Keratinocyte (primary cell): ENCODE measurements around the gene SLC38A8. TPM values are rescaled to one million over a fixed set of nuclear protein-coding genes. Genes with fewer than 3 reads are reported as not detected.

Source experiments
- DNase-seq: peaks from one replicate; pipeline ENCODE4 v3.0.0-alpha.2; 2011; ENCODE audit warnings: low read depth, missing footprints, low spot score
- FAIRE-seq: peaks from 2 replicates; lab custom pipeline; 2011; peaks lifted over from hg19 to GRCh38; lab: Jason Lieb, UNC
- H2AFZ ChIP-seq: 2 replicates; pipeline ENCODE4 v1.6.0; 2012; ENCODE audit warnings: low read length, control low read depth, inconsistent platforms; ENCODE audit not compliant: control insufficient read depth
- H3K27ac ChIP-seq: 2 replicates; pipeline ENCODE4 v1.5.1; 2011; ENCODE audit warnings: low read length; ENCODE audit not compliant: control insufficient read depth, insufficient read depth
- H3K27me3 ChIP-seq: 3 replicates; pipeline ENCODE4 v1.6.0; 2011; ENCODE audit warnings: low read length; ENCODE audit not compliant: control insufficient read depth, insufficient read depth; ENCODE audit errors: extremely low read depth
- H3K36me3 ChIP-seq, 2 experiments: 2 replicates in 1 of 2; 3 replicates in 1 of 2; pipeline ENCODE4 v1.5.1; 2011; ENCODE audit warnings: low read length in 2 of 2, mild to moderate bottlenecking in 1 of 2; ENCODE audit not compliant: control insufficient read depth in 2 of 2, insufficient read depth in 2 of 2; ENCODE audit errors: extremely low read depth in 1 of 2
- H3K4me1 ChIP-seq: 3 replicates; pipeline ENCODE4 v1.5.1; 2011; ENCODE audit warnings: low read length; ENCODE audit not compliant: control insufficient read depth, insufficient read depth; ENCODE audit errors: extremely low read depth
- H3K4me2 ChIP-seq: 3 replicates; pipeline ENCODE4 v1.6.0; 2011; ENCODE audit warnings: low read depth, low read length; ENCODE audit not compliant: control insufficient read depth, insufficient read depth; ENCODE audit errors: extremely low read depth
- H3K4me3 ChIP-seq, 3 experiments: fragments of 200-600 bp in 1 of 3; sonication (generic) in 1 of 3; 2 replicates in 2 of 3; 3 replicates in 1 of 3; pipeline ENCODE4 v1.5.1; 2011 to 2016; ENCODE audit warnings: low read length in 3 of 3, mild to moderate bottlenecking in 3 of 3, control low read depth in 2 of 3, inconsistent platforms in 1 of 3, low read depth in 1 of 3, mixed read lengths in 1 of 3, mixed run types in 1 of 3, moderate library complexity in 1 of 3; ENCODE audit not compliant: control insufficient read depth in 2 of 3, insufficient read depth in 2 of 3; ENCODE audit errors: extremely low read depth in 1 of 3
- H3K79me2 ChIP-seq: 2 replicates; pipeline ENCODE4 v1.6.0; 2012; ENCODE audit warnings: low read length; ENCODE audit not compliant: control insufficient read depth, insufficient read depth
- H3K9ac ChIP-seq: 3 replicates; pipeline ENCODE4 v1.6.0; 2011; ENCODE audit warnings: low read length; ENCODE audit not compliant: control insufficient read depth, insufficient read depth; ENCODE audit errors: extremely low read depth
- H3K9me1 ChIP-seq: 3 replicates; pipeline ENCODE4 v1.6.0; 2011; ENCODE audit warnings: low read length; ENCODE audit not compliant: control insufficient read depth, insufficient read depth; ENCODE audit errors: extremely low read depth
- H3K9me3 ChIP-seq: 2 replicates; pipeline ENCODE4 v1.5.1; 2012; ENCODE audit warnings: low read depth, low read length; ENCODE audit not compliant: control insufficient read depth
- H4K20me1 ChIP-seq: 3 replicates; pipeline ENCODE4 v1.6.0; 2011; ENCODE audit warnings: low read length; ENCODE audit not compliant: control insufficient read depth, insufficient read depth; ENCODE audit errors: extremely low read depth
- CTCF ChIP-seq, 3 experiments: IDR thresholded peaks in 1 of 3; conservative IDR thresholded peaks in 1 of 3; optimal IDR thresholded peaks in 1 of 3; 2 replicates in 2 of 3; 3 replicates in 1 of 3; pipeline versions ENCODE3 to v1.5.1; 2011; ENCODE audit warnings: low read length in 3 of 3, mild to moderate bottlenecking in 3 of 3, moderate library complexity in 2 of 3, control low read depth in 1 of 3, inconsistent platforms in 1 of 3; ENCODE audit not compliant: insufficient read depth in 2 of 3; ENCODE audit errors: extremely low read depth in 1 of 3
- EZH2 ChIP-seq: IDR thresholded peaks from one replicate; pipeline ENCODE4 v1.6.1; 2012; ENCODE audit warnings: inconsistent platforms, mild to moderate bottlenecking, low read length, moderate library complexity
- dilution Hi-C: fragments of 300-500 bp; cut with MboI; formaldehyde crosslinking; loops from one replicate; pipeline ENCODE4 v1.7.0; 2020; ENCODE audit warnings: low sequenced_read_pairs; ENCODE audit not compliant: extremely low pct_ligation_motif_present
- polyA plus RNA-seq, 5 experiments: library from polyadenylated mRNA; depleted of rRNA in 3 of 5; stranded (reverse) in 3 of 5; stranded (forward) in 1 of 5; unstranded in 1 of 5; fragments of >200 nt; gene quantifications; 1 replicate in 1 of 5; 2 replicates in 3 of 5; 3 replicates in 1 of 5; pipeline versions ENCODE4 v1.2.1 to v1.2.3, GENCODE V29; 2011 to 2012; ENCODE audit warnings: missing spikeins in 2 of 5, low read depth in 1 of 5, low replicate concordance in 1 of 5

The SLC38A8 gene
- polyA plus RNA-seq, 1 donor (not counting 4 experiments of a cell fraction or from before 2014, with no cell fraction given): not detected

GRCh38 chr16:84087466-84088151 is 45.0 kb upstream of the SLC38A8 start:
- no peaks in the 10 kb centered on the region for H3K9me3 ChIP-seq
- TF ChIP-seq EZH2 (no peak), CTCF (optimal IDR thresholded peaks at IDR 0.05 in 1 of 3, IDR thresholded peaks at IDR 0.05 in 1 of 3, conservative IDR thresholded peaks at IDR 0.05 in 1 of 3; ENCODE audit: extremely low read depth in 1 of 3, insufficient read depth in 2 of 3, low read length in 3 of 3) (no peak)
- H3K36me3 ChIP-seq: peaks cover 22 to 41% of the 10 kb centered on the region in 2 experiments
- H2AFZ ChIP-seq: no peak overlapping the region
- H3K4me1 ChIP-seq: no peaks in the 10 kb centered on the region
- DNase-seq: no peak
- no peak overlapping the region for H3K4me2 ChIP-seq
- H3K9me1 ChIP-seq: no peaks in the 10 kb centered on the region
- FAIRE-seq: no peak
- H3K27me3 ChIP-seq: no peaks in the 10 kb centered on the region
- H4K20me1 ChIP-seq: no peaks in the 10 kb centered on the region
- dilution Hi-C loops: no loop called here
- no peak overlapping the region for H3K9ac ChIP-seq
- H3K27ac ChIP-seq: no peak overlapping the region
- H3K4me3 ChIP-seq: no peak overlapping the region
- H3K79me2 ChIP-seq: no peaks in the 10 kb centered on the region

GRCh38 chr16:84087001-84087400 is 44.4 kb upstream of the SLC38A8 start:
- no peaks in the 10 kb centered on the region for H3K9me3 ChIP-seq
- H2AFZ ChIP-seq: no peak overlapping the region
- DNase-seq (no peak), FAIRE-seq (no peak)
- no peaks in the 10 kb centered on the region for H3K79me2 ChIP-seq
- no peak overlapping the region for H3K4me3 ChIP-seq
- H3K9ac ChIP-seq: no peak overlapping the region
- H3K27ac ChIP-seq: no peak overlapping the region
- H3K9me1 ChIP-seq: no peaks in the 10 kb centered on the region
- H4K20me1 ChIP-seq: no peaks in the 10 kb centered on the region
- H3K27me3 ChIP-seq: no peaks in the 10 kb centered on the region
- no peak overlapping the region for H3K4me2 ChIP-seq
- H3K4me1 ChIP-seq: no peaks in the 10 kb centered on the region
- peaks cover 21 to 41% of the 10 kb centered on the region in 2 experiments for H3K36me3 ChIP-seq
- dilution Hi-C loops: no loop called here
- TF ChIP-seq EZH2: no peak
- TF ChIP-seq CTCF (optimal IDR thresholded peaks at IDR 0.05 in 1 of 3, IDR thresholded peaks at IDR 0.05 in 1 of 3, conservative IDR thresholded peaks at IDR 0.05 in 1 of 3; ENCODE audit: extremely low read depth in 1 of 3, insufficient read depth in 2 of 3, low read length in 3 of 3): no peak
